Skin epidermis (tissue), 12 donors: ENCODE results near the gene ANO5.

Source experiments
- H3K27ac ChIP-seq, 21 experiments: fragments of 200-600 bp; sonication (generic) in 11 of 21; one replicate each; pipeline ENCODE4 v1.5.0; 2020; ENCODE audit warnings: mild to moderate bottlenecking in 3 of 21, inconsistent platforms in 2 of 21, moderate library complexity in 2 of 21
- H3K4me3 ChIP-seq, 7 experiments: fragments of 200-600 bp; sonication (generic) in 2 of 7; one replicate each; pipeline ENCODE4 v1.5.0; 2020; ENCODE audit warnings: inconsistent platforms in 2 of 7, mild to moderate bottlenecking in 2 of 7, moderate library complexity in 1 of 7

The ANO5 gene

DNA sequence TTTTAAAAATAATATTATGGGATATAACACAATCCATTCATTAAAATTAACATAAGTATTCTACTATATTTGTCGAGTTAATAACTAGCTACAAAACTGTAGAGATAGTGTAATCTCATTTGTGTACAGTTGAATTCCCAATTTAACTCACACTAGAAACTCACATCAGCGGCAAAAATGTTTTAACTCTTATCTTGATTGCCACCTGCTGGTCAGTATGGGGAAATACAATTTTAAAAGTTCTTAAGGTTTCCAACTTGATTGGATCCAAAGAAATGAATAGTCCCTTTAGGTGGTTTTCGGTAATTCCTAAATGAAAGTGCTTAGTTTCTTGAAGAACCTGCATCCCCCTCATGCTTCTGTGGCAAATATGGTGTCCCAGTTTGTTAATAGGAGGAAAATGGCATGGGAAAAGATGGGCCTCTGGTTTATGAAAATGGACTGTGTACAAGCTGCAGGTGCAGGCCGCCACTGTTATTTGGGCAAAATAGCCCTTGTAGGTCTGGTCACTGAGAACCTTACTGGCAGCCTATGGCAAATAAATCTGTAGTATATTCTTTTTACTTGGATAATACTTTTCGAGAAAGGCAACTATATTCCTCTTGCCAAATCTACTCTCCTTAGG, 111.6 kb downstream of the ANO5 start:
- H3K27ac ChIP-seq = no peak overlapping the region
- no peak overlapping the region for H3K4me3 ChIP-seq

DNA sequence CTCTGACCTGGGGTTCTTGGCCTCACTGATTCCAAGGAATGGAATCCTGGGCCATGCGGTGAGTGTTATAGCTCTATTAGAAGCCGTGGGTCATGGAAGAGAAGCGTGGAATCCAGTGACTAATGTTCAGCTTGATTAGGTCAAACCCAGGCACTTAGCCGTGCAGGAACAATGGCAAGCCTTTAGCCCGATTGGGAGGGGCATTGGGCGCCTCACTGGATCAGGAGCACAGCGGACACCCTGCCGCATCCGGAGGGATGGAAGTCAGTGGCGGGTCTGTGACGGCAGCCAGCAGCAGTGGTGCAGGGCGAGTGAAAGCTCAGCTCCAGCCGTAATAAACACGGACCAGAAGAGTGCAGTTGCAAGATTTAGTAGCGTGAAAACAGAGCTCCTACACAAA, 124.8 kb downstream of the ANO5 start:
- H3K27ac ChIP-seq = no peak overlapping the region
- H3K4me3 ChIP-seq = no peak overlapping the region

DNA sequence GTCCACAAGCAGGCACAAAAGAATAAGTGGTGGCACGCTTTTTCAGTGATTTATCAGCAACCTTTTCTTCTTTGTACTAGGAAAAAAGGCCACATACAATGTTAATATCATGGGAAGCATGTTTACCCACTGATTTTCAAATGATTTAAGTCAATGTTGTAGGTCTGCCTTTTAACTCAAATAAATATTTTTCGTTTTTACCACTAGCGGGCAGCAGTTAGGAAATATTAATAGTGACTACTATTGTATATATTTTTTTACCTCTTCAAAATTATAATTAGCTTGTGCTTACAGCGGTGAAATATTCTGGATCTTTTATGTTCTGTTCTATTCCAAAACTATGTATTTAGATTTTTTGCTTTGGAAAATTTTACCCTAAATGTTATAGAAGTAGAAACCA, 138.9 kb downstream of the ANO5 start:
- Histone ChIP-seq H3K27ac (no peak overlapping the region), H3K4me3 (no peak overlapping the region)
